Trophoblast cell (in vitro differentiated cells and primary cell): ENCODE results near the gene BCL2L11.

Experiments used
- DNase-seq, 2 donors: peaks; one replicate each; pipeline ENCODE4 v3.0.0-alpha.2; 2016
- H2AFZ ChIP-seq: 2 replicates; pipeline ENCODE4 v1.6.1; 2013; ENCODE audit warnings: low read length, moderate library complexity, mild to moderate bottlenecking; ENCODE audit not compliant: insufficient read depth, poor library complexity
- H2AK5ac ChIP-seq: 2 replicates; pipeline ENCODE4 v1.6.1; 2013; ENCODE audit warnings: mild to moderate bottlenecking, low read length
- H2BK120ac ChIP-seq: 2 replicates; pipeline ENCODE4 v1.6.1; 2013; ENCODE audit warnings: low read length, mild to moderate bottlenecking, moderate library complexity; ENCODE audit not compliant: insufficient read depth, poor library complexity
- H2BK12ac ChIP-seq: 2 replicates; pipeline ENCODE4 v1.6.1; 2013; ENCODE audit warnings: mild to moderate bottlenecking, low read length, moderate library complexity
- H2BK5ac ChIP-seq: 2 replicates; pipeline ENCODE4 v1.6.1; 2013; ENCODE audit warnings: low read length, low read depth, moderate library complexity, mild to moderate bottlenecking; ENCODE audit not compliant: poor library complexity
- H3K14ac ChIP-seq: 2 replicates; pipeline ENCODE4 v1.6.1; 2013; ENCODE audit warnings: mild to moderate bottlenecking, low read length
- H3K18ac ChIP-seq: 2 replicates; pipeline ENCODE4 v1.6.1; 2013; ENCODE audit warnings: mild to moderate bottlenecking, low read length
- H3K23ac ChIP-seq: 2 replicates; pipeline ENCODE4 v1.6.1; 2013; ENCODE audit warnings: low read length
- H3K27ac ChIP-seq: 2 replicates; pipeline ENCODE4 v1.5.1; 2013; ENCODE audit warnings: low read depth, mild to moderate bottlenecking, inconsistent platforms, low read length, moderate library complexity
- H3K27me3 ChIP-seq: 2 replicates; pipeline ENCODE4 v1.6.1; 2013; ENCODE audit warnings: inconsistent platforms, mild to moderate bottlenecking, low read length, moderate library complexity; ENCODE audit not compliant: insufficient read depth
- H3K36me3 ChIP-seq, 2 experiments: 1 replicate in 1 of 2; 2 replicates in 1 of 2; pipeline ENCODE4 v1.6.1; 2013; ENCODE audit warnings: low read length in 2 of 2, mild to moderate bottlenecking in 2 of 2, moderate library complexity in 1 of 2; ENCODE audit not compliant: insufficient read depth in 2 of 2, control insufficient read depth in 1 of 2
- H3K4ac ChIP-seq: 2 replicates; pipeline ENCODE4 v1.6.1; 2013; ENCODE audit warnings: low read depth, mild to moderate bottlenecking, low read length, moderate library complexity
- H3K4me1 ChIP-seq, 2 experiments: 1 replicate in 1 of 2; 2 replicates in 1 of 2; pipeline ENCODE4 v1.6.1; 2013; ENCODE audit warnings: low read length in 2 of 2, mild to moderate bottlenecking in 2 of 2, moderate library complexity in 1 of 2; ENCODE audit not compliant: insufficient read depth in 2 of 2, control insufficient read depth in 1 of 2
- H3K4me2 ChIP-seq: 2 replicates; pipeline ENCODE4 v1.6.1; 2013; ENCODE audit warnings: inconsistent platforms, mild to moderate bottlenecking, low read length, moderate library complexity
- H3K4me3 ChIP-seq: 2 replicates; pipeline ENCODE4 v1.5.1; 2013; ENCODE audit warnings: mild to moderate bottlenecking, low read depth, low read length, inconsistent platforms
- H3K79me1 ChIP-seq: one replicate; pipeline ENCODE4 v1.6.1; 2013; ENCODE audit warnings: low read length
- H3K79me2 ChIP-seq: 2 replicates; pipeline ENCODE4 v1.6.1; 2013; ENCODE audit warnings: low read length, mild to moderate bottlenecking; ENCODE audit not compliant: control insufficient read depth, insufficient read depth, poor library complexity
- H3K9ac ChIP-seq: 2 replicates; pipeline ENCODE4 v1.6.1; 2013; ENCODE audit warnings: mild to moderate bottlenecking, low read length
- H3K9me3 ChIP-seq: 2 replicates; pipeline ENCODE4 v1.6.1; 2013; ENCODE audit warnings: low read depth, mild to moderate bottlenecking, control low read depth, inconsistent platforms, low read length; ENCODE audit not compliant: insufficient read depth
- H4K12ac ChIP-seq: 2 replicates; pipeline ENCODE4 v1.6.1; 2013; ENCODE audit warnings: low read depth, mild to moderate bottlenecking, low read length, moderate library complexity
- H4K8ac ChIP-seq: 2 replicates; pipeline ENCODE4 v1.6.1; 2013; ENCODE audit warnings: low read depth, mild to moderate bottlenecking, low read length, moderate library complexity
- H4K91ac ChIP-seq: one replicate; pipeline ENCODE4 v1.6.1; 2013; ENCODE audit warnings: low read depth, mild to moderate bottlenecking, low read length, moderate library complexity
- WGBS: extraction: QIAGEN DNeasy Blood & Tissue Kit; methylation state at CpG from one replicate; pipeline ENCODE4 v1.1.7; 2013; ENCODE audit warnings: missing lambda C conversion rate; ENCODE audit not compliant: insufficient read length, insufficient coverage; ENCODE audit errors: extremely low coverage; 5-methylcytosine and 5-hydroxymethylcytosine counted together

BCL2L11 gene

GRCh38 chr2:111198701-111199100 lies 78.0 kb downstream of the BCL2L11 start:
- H3K14ac ChIP-seq = no peak overlapping the region
- H4K8ac ChIP-seq = no peak overlapping the region
- peaks cover 0 to 2% of the 10 kb centered on the region in 2 experiments for H3K4me1 ChIP-seq
- H3K27me3 ChIP-seq = no peaks in the 10 kb centered on the region
- H3K9me3 ChIP-seq = no peaks in the 10 kb centered on the region
- no peak overlapping the region for H2BK120ac ChIP-seq
- H3K79me2 ChIP-seq = no peaks in the 10 kb centered on the region
- H3K18ac ChIP-seq = no peak overlapping the region
- no peak overlapping the region for H2BK5ac ChIP-seq
- no peaks in the 10 kb centered on the region for H3K79me1 ChIP-seq
- no peak overlapping the region for H3K4me3 ChIP-seq
- H2AK5ac ChIP-seq = no peak overlapping the region
- no peak overlapping the region for H3K4me2 ChIP-seq
- no peak overlapping the region for H3K27ac ChIP-seq
- H3K23ac ChIP-seq = no peak overlapping the region
- no peak overlapping the region for H3K9ac ChIP-seq
- H4K12ac ChIP-seq = no peak overlapping the region
- no peak overlapping the region for H2AFZ ChIP-seq
- H3K36me3 ChIP-seq = no peaks in the 10 kb centered on the region
- H4K91ac ChIP-seq = no peak overlapping the region
- WGBS = no CpG with 5 or more reads among the region's 9 CpGs
- H3K4ac ChIP-seq = no peak overlapping the region
- DNase-seq = no peak
- no peak overlapping the region for H2BK12ac ChIP-seq

- Histone ChIP-seq H2BK5ac (no peak overlapping the region), H3K27me3 (no peaks in the 10 kb centered on the region), H3K79me2 (no peaks in the 10 kb centered on the region), H2BK12ac (no peak overlapping the region), H2BK120ac (no peak overlapping the region), H3K79me1 (no peaks in the 10 kb centered on the region), H3K27ac (no peak overlapping the region), H3K23ac (no peak overlapping the region), H3K18ac (no peak overlapping the region), H2AK5ac (no peak overlapping the region), H3K4ac (no peak overlapping the region), H3K9ac (no peak overlapping the region), H4K8ac (no peak overlapping the region), H4K12ac (no peak overlapping the region), H4K91ac (no peak overlapping the region), H3K4me1 (peaks cover 0 to 2% of the 10 kb centered on the region in 2 experiments), H3K36me3 (no peaks in the 10 kb centered on the region), H2AFZ (no peak overlapping the region), H3K14ac (no peak overlapping the region), H3K9me3 (no peaks in the 10 kb centered on the region), H3K4me3 (no peak overlapping the region), H3K4me2 (no peak overlapping the region)
- no CpG with 5 or more reads among the region's 10 CpGs for WGBS
- no peak for DNase-seq
These were observed 79.1 kb downstream of the BCL2L11 start for GRCh38 chr2:111199840-111200239.

GRCh38 chr2:111200333-111200881 lies 79.7 kb downstream of the BCL2L11 start:
- no peak overlapping the region for H2AK5ac ChIP-seq
- no peaks in the 10 kb centered on the region for H3K79me1 ChIP-seq
- H3K4ac ChIP-seq = no peak overlapping the region
- no peak for DNase-seq
- no peak overlapping the region for H3K4me2 ChIP-seq
- H3K4me1 ChIP-seq = peaks cover 0 to 2% of the 10 kb centered on the region in 2 experiments
- no peak overlapping the region for H3K23ac ChIP-seq
- no peak overlapping the region for H3K18ac ChIP-seq
- H3K36me3 ChIP-seq = no peaks in the 10 kb centered on the region
- H4K12ac ChIP-seq = no peak overlapping the region
- H3K9me3 ChIP-seq = no peaks in the 10 kb centered on the region
- no peak overlapping the region for H3K9ac ChIP-seq
- no peak overlapping the region for H4K91ac ChIP-seq
- WGBS = no CpG with 5 or more reads among the region's 11 CpGs
- H2AFZ ChIP-seq = no peak overlapping the region
- H3K27me3 ChIP-seq = no peaks in the 10 kb centered on the region
- no peak overlapping the region for H2BK5ac ChIP-seq
- no peak overlapping the region for H2BK120ac ChIP-seq
- no peak overlapping the region for H4K8ac ChIP-seq
- no peaks in the 10 kb centered on the region for H3K79me2 ChIP-seq
- no peak overlapping the region for H3K4me3 ChIP-seq
- H3K27ac ChIP-seq = no peak overlapping the region
- H3K14ac ChIP-seq = no peak overlapping the region
- no peak overlapping the region for H2BK12ac ChIP-seq

GRCh38 chr2:111201214-111201613 lies 80.5 kb downstream of the BCL2L11 start:
- no peak overlapping the region for H3K23ac ChIP-seq
- H3K36me3 ChIP-seq = no peaks in the 10 kb centered on the region
- DNase-seq = no peak
- H2BK12ac ChIP-seq = peak overlapping the region; percentile 7
- H3K27ac ChIP-seq = no peak overlapping the region
- no peaks in the 10 kb centered on the region for H3K9me3 ChIP-seq
- no peak overlapping the region for H3K9ac ChIP-seq
- no peak overlapping the region for H3K4me2 ChIP-seq
- no peaks in the 10 kb centered on the region for H3K79me2 ChIP-seq
- H2BK120ac ChIP-seq = no peak overlapping the region
- H3K4me3 ChIP-seq = no peak overlapping the region
- no peak overlapping the region for H4K12ac ChIP-seq
- H3K18ac ChIP-seq = no peak overlapping the region
- H3K14ac ChIP-seq = no peak overlapping the region
- peaks cover 0 to 2% of the 10 kb centered on the region in 2 experiments for H3K4me1 ChIP-seq
- H2AK5ac ChIP-seq = no peak overlapping the region
- H2AFZ ChIP-seq = no peak overlapping the region
- H3K79me1 ChIP-seq = no peaks in the 10 kb centered on the region
- no CpG with 5 or more reads among the region's 4 CpGs for WGBS
- no peak overlapping the region for H2BK5ac ChIP-seq
- no peak overlapping the region for H3K4ac ChIP-seq
- no peak overlapping the region for H4K8ac ChIP-seq
- no peaks in the 10 kb centered on the region for H3K27me3 ChIP-seq
- no peak overlapping the region for H4K91ac ChIP-seq
